Activated CD4-positive, alpha-beta T cell treated with anti-CD3 and anti-CD28 coated beads, Interleukin-2, amount 50 U/mL, for 16 hours (primary cell): Measurements from ENCODE around the gene CLPTM1.
"Not testable (repeated sequence)": the region's sequence is repeated elsewhere in the genome, so short reads cannot be mapped to it uniquely, and the experiment has no call there.

Source experiments
- DNase-seq: peaks from one replicate; pipeline ENCODE4 v3.0.0-alpha.2; 2020

CLPTM1 gene

DNA sequence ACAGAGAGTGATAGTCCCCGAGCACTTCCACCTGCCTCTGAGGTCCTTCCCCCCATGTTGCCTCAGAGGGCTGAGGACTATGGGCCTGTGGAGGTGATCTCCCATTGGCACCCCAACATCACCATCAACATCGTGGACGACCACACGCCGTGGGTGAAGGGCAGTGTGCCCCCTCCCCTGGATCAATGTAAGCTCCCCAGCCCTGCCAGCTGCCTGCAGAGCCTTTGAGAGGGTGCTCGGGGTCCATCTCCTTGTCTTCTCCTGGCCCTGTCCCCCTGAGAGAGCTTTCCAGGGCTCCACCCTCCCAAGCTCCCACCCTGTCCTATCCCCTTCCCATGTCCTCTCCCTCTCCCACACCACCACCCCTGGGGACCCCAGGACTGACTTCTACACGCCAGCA is 31.2 kb downstream of the CLPTM1 start:
- no peak for DNase-seq

DNA sequence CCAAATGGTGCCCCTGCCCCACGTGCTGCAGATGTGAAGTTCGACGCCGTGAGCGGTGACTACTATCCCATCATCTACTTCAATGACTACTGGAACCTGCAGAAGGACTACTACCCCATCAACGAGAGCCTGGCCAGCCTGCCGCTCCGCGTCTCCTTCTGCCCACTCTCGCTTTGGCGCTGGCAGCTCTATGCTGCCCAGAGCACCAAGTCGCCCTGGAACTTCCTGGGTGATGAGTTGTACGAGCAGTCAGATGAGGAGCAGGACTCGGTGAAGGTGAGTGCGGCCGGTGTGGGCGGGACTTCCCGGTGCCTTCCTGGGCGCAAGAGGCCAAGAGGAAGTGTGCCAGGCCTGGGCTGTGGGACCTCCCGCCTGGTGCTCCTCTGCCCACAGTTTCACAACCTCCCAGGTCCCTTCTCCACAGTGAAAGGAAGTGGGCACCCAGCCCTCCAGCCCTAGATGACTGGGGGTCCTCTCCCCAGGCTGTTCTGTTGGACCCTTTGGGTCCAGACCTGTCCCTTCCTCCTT is 32.0 kb downstream of the CLPTM1 start:
- no peak for DNase-seq

DNA sequence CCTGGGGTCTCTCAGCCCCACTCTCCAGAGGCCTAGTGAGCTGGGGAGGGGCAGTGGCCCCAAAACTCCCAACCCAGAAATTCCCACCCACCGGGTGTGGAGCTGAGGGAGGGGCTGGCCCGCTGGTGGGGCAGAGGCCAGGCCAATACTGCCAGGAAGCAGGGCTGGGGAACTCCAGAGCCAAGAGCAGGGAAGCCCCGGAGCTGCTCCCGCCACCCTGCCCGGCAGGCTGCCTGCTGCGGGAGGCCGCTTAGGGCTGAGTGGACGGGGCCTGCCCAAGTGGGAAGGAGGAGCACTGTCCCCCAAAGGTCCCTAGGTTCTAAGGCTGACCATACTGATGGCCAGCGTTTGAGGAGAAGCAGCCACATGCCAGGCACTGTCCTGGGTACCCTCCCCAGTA is 33.1 kb downstream of the CLPTM1 start:
- no peak for DNase-seq

DNA sequence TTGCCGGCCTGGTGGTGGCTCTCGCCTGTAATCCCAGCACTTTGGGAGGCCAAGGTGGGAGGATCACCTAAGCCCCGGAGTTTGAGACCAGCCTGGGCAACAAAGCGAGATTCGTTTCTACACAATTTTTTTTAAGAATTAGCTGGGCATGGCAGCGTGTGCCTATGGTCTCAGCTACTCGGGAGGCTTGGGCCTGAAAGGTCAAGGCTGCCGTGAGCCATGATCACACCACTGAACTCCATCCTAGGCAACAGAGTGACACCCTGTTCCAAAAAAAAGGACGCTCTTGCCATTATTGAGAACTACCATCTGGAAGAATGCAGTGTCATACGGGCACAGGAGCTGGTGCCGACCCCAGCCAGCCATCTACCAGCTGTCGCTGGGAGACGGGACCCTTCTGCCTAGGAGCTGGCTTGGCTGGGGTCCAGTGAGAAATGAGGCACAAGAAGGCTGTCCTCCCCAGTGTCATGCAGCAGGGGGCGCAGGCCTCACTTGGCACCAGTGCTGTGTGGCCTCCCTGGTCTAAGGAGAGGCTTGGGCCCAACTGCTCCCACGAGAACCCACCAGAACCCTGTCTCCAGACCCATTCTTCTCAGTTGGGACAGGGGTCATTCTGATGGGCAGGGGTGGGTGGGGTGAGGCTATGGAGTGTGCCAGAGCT is 33.8 kb downstream of the CLPTM1 start:
- peak; percentile 58 for DNase-seq

DNA sequence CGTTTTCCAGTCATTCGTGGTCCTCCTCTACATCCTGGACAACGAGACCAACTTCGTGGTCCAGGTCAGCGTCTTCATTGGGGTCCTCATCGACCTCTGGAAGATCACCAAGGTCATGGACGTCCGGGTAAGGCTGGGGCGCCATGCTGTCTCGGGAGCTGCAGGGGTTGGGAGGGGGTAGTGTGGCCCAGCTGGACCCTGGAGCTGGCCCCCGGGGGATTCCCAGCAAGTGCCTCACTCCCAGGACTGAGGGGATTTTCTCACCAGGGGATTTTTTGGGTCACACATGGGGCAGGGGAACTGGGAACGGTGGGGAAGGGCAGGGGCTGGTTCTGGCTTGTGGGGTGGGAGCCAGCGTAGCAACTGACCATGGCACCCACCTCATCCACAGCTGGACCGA is 35.3 kb downstream of the CLPTM1 start:
- DNase-seq = no peak

DNA sequence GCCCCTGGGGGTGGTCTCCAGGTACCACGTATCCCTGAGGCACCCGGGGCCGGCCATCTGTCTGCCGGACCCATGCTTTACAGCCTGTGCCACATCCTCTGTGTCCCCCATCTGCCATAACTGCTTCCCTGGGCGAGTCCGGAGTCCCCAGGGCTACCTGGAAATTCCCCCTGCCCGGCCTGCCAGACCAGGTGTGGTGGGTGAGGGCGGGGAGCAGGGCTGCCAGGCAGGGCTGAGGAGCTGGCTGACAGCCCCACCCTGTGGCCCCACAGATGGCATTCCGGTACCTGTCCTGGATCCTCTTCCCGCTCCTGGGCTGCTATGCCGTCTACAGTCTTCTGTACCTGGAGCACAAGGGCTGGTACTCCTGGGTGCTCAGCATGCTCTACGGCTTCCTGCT is 35.8 kb downstream of the CLPTM1 start:
- no peak for DNase-seq

DNA sequence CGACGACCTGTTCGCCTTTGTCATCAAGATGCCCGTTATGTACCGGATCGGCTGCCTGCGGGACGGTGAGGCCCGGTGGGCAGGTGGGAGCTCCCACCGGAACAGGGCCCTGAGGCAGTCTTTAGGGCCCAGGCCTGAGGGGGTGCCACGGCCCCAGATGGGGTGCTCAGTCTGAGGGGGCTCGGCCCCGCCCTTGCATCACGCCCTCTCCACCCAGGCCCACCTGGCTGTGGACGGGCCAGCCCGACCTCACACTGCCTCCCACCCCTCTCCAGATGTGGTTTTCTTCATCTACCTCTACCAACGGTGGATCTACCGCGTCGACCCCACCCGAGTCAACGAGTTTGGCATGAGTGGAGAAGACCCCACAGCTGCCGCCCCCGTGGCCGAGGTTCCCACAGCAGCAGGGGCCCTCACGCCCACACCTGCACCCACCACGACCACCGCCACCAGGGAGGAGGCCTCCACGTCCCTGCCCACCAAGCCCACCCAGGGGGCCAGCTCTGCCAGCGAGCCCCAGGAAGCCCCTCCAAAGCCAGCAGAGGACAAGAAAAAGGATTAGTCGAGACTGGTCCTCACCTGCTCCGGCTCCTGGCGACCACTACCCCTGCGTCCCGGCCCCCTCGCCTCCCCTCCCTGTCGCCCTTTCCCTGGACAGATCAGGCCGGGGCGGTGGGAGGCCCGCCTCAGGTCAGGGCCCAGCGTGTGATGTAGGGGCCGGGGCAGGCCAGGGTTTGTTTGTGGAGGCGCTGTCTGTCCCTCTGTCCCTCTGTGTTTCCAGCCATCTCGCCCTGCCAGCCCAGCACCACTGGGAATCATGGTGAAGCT is 37.4 kb downstream of the CLPTM1 start:
- no peak for DNase-seq

DNA sequence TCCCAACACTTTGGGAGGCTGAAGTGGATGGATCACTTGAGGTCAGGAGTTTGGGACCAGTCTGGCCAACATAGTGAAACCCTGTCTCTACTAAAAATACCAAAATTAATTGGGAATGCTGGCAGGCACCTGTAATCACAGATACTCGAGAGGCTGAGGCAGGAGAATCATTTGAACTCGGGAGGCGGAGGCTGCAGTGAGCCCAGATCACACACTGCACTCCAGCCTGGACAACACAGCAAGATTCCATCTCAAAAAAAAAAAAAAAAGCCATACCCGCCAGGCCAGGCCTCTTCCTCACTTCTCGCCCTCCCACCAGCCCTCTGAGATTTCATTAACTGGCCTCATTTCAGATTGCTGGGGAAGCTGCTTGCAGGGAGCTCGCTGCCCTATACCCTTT is 38.3 kb downstream of the CLPTM1 start:
- no peak for DNase-seq

DNA sequence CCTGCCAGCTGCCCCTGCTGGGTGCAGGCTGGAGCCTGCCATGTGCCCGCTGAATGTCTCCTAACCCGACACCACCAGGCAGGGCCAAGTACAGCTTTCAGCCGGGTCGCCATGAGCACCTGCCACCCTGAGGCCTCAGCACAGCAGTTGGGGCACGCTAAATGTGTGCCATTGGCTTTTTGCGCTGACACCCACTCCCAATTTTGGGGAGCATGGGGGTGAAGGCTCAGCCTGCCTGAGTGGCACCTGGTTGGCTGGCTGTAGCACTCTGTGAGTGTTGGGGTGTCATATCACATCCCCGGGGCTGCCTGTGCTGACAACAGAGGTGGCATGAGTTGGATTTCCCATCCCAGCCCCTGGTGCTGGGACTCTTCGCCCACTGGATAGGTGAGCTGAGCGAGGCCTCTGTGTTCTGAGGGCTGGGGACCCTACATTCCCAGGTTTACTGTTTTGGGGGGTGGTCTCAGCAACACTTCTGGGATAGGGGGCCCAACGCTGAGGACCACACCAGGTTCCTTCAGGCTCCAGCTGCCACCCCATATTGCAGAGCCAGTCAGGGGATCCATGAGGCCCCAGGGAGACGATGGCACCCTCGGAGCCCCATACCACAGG is 38.9 kb downstream of the CLPTM1 start:
- no peak for DNase-seq

DNA sequence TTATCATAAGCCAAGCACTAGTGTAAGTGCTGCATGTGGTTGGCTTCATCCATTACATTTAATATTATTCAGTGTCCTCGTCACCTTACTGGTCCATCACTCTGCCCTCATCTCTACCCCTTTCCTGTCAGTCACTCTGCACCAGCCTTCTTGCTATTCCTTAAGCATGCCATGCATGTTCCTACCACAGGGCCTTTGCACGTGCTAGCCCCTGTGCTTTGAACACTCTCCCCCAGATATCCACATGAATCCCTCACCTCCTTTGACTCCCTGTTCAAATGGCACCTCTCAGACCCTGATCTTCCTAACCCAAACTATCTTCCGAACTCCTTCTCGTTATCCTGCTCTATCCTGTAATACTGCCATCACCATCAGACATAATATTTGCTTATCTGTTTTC is 42.8 kb downstream of the CLPTM1 start:
- DNase-seq = no peak

DNA sequence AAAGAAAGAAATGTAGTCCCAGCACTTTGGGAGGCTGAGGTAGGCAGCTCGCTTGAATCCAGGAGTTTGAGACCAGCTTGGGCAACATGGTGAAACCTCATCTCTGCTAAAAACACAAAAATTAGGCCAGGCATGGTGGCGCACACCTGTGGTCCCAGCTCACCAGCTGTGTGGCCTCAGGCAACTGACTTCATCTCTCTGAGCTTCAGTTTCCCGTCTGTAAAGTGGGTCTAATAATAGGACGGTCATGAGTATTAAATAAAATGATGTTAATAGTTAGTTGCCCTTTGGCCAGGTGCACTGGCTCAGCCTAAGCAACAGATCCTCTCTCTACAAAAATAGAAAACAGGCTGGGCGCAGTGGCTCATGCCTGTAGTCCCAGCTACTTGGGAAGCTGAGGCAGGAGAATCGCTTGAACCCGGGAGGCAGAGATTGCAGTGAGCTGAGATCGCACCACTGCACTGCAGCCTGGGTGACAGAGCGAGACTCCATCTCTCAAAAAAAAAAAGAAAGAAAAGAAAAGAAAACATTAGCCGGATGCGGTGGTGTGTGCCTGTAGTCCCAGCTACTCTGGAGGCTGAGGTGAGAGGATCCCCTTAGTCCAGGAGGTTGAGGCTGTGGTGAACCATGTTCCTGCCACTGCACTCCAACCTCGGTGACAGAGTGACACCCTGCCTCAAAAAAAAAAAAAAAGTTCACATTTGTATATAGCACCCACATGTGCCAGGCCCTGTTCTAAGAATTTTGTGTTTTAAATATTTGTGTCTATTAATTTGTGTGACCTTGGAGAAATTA is 44.1 kb downstream of the CLPTM1 start:
- DNase-seq = not testable (repeated sequence)

DNA sequence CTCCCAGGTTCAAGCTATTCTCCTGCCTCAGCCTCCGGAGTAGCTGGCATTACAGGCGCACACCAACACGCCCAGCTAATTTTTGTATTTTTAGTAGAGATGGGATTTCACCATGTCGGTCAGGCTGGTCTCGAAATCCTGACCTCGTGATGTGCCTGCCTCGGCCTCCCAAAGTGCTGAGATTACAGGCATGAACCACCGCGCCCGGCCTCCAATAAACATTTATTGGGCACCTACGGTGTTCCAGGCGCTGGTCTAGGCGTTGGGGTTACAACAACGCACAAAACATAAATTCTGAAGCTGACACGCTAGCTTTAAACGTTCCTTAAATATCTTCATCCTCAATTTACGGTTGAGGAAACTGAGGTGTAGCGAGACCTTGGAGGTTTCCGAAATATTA is 45.5 kb downstream of the CLPTM1 start:
- not testable (repeated sequence) for DNase-seq

DNA sequence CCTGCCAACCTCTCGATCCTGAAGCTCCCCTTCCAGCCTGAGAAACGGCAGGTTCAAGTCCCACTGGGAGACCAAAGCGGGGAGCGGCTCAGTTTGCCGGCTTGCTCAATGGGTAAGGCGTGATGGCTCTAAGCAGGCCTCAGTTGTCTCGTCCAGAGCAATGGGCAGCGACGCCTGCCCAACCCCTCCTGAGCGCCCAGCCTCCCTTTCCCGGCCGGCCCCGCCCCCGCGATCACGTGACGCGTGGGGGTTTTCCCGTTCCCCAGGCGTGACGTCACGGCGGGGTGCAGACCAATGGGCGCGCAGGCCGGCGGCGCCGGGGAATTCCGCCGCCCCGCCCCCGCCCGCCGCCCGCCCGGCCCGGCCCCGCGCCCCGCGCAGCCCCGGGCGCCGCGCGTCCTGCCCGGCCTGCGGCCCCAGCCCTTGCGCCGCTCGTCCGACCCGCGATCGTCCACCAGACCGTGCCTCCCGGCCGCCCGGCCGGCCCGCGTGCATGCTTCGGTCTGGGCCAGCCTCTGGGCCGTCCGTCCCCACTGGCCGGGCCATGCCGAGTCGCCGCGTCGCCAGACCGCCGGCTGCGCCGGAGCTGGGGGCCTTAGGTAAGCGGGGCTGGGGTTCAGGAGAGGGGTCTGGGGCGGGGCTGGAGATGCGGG is 46.0 kb downstream of the CLPTM1 start, which contains the start of gene RELB:
TSS of gene RELB (plus strand) at position 378 of the 653 bp plus-strand sequence. CDS start at position 494, 116 bp downstream.
- DNase-seq = peak; percentile 94

DNA sequence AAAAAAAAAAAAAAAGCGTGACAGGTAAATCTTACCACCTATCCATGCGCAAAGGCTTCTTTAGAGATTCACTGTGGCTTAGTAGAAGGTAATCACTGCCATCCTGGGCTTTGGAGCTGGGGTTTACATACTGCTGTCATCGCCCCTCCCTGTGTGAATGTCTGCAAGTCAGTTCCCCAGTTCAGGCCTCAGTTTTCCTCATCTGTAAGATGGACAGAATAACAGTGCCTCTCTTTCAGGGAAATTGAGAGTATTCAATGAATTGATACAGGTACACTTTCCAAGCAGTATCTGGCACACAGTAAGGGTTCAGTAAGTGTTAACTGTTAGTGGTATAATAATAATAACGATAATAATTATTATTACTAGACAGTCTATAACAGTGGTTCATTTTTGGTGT is 48.3 kb downstream of the CLPTM1 start:
- no peak for DNase-seq

DNA sequence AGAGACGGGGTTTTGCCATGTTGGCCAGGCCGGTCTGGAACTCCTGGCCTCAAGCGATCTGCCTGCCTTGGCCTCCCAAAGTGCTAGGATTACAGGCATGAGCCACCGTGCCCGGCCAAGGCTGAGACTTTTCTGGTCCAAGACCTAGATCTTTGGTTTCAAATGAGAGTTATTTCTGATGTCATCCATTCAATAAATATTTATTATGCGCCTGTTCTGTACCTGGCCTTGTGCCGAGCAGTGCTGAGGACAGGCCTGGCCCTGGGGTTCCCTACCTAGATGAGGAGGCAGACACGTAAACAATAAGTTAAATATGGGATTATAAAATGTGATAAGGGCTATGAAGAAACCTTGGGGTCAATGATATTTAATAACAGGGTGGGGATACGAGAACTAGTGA is 50.6 kb downstream of the CLPTM1 start:
- DNase-seq = no peak

DNA sequence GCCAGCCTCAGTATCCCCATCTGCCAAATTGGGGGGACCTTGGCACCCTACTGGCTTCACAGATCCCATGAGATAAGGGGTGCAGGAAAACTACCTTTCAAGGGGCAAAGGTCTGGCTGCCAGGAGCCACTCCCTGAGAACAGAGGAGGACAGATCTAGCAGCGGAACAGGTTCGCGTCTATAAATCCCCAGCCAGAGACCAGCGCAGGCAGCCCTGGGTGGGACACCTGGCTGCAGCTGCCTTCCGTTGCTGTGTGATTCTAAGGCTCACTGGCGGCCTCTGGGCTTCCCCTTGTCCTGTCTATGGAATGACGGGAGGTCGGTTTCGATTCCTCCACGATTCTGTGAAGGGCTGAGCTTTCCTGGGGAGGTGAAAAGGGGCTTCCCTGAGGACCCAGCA is 53.4 kb downstream of the CLPTM1 start:
- DNase-seq = no peak

DNA sequence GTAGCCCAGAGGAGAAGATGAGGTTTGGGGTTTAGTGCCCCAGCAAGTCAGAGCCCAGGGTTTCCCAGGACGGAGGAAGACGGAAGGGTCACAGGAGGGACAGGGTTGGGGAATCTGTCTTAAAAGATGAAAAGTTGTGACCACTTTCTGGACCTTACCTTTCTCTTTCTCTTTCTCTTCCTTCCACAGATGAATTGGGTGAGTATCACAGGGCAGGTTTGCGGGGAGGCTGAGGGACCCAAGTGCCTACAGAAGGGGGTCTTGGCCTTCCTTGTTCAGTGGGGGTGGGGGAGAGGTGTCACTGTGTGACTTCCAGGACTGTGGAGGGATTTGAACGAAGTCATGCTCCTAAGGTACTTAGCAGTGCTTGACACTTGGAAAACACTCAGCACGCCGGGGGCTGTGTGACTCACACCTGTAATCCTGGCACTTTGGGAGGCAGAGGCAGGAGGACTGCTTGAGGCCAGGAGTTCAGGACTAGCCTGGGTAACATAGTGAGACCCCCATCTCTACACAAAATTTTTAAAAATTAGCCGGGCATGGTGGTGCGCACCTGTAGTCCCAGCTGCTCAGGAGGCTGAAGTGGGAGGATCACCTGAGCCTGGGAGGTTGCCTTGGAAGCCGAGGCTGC is 54.6 kb downstream of the CLPTM1 start:
- no peak for DNase-seq

DNA sequence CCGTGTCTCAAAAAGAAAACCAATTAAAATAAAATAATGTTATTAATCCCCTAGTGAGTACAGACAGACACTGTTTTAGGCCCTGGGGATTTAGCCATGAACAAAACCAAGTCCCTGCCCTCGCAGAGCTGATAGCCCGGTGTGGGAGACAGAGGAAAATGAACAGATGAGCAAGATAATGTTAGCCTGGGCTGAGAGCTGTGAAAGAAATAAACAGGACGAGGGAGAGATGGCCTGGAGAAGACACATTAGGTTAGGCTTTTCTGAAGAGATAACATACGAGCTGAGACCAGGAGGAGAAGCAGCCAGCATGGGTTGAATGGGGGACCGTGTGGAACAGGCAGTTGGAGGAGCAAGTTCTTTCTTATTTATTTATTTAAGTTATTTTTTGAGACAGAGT is 55.1 kb downstream of the CLPTM1 start:
- no peak for DNase-seq

DNA sequence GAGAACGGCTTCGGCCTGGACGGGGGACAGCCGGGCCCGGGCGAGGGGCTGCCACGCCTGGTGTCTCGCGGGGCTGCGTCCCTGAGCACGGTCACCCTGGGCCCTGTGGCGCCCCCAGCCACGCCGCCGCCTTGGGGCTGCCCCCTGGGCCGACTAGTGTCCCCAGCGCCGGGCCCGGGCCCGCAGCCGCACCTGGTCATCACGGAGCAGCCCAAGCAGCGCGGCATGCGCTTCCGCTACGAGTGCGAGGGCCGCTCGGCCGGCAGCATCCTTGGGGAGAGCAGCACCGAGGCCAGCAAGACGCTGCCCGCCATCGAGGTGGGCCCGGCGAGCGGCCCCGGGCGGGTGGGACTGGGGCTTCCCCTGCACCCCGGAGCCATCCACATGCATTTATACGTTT is 56.8 kb downstream of the CLPTM1 start:
- DNase-seq = no peak

DNA sequence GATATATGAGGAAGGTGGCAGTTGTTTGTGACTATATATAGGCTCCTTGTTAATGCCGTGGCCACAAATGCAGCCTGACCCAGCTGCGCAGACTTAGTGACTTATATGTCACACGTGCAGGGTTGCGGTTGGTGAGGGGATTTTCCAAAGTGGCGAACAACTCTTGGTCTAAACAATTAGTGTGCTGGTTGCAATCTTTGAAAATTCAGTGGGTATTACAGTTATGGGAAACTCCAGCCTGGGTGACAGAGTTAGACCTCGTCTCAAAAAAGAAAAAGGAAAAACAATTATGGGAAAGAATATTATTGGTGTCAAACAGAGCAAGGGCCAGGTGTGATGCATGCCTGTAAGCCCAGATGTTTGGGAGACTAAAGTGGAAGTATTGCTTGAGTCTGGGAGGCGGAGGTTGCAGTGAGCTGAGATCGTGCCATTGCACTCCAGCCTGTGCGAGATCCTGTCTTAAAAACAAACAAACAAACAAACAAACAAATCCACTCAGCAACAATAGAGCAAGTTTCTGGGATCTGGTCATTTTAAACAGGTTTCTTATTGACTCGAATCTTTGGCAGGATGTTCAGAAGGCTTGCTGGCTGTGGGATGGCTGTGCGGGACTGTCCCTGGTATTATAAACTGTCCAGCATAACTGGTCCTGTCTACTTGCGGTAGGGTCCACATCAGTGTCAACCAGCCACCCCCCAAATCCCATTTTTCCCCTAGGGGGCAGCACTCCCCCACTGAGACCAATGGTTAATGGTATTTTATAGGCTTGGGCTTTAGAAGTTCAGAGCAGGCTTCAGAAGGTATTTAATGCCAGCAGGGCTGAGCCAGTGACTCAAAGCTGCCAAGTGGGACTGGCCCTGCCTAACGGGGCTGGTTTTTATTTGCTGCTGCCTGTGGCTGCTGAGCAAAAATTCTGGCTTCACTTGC is 61.5 kb downstream of the CLPTM1 start:
- DNase-seq = peak; percentile 86

DNA sequence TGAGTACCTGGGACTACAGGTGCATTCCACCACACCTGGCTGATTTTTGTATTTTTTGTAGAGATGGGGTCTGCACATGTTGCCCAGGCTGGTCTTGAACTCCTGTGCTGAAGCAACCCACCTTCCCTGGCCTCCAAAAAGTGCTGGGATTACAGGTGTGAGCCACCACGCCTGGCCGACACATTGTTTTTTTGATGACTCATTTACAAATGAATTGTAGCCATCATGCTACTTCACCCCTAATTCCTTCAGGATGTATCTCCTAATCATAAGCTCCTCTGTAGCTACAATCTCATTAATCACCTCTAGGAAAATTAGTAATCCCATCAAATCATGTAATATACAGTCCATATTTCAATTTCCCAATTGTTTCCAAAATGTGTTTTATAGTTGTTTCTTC is 64.0 kb downstream of the CLPTM1 start:
- no peak for DNase-seq
